Right lobe of liver (tissue), 4 donors: ENCODE data around the gene ADAMTSL2.

Source experiments
- POLR2A ChIP-seq: fragments of 450-650 bp; IDR thresholded peaks from one replicate; pipeline ENCODE4 v1.6.1; 2017; ENCODE audit warnings: antibody characterized with exemption, mild to moderate bottlenecking
- TF ChIP-seq, protein P1 (sequence below), 4 donors: fragments of 200-600 bp in 3 of 4; fragments of 450-650 bp in 1 of 4; IDR thresholded peaks; one replicate each; pipeline versions ENCODE4 v1.5.1 to v1.8.0; 2016 to 2022; ENCODE audit warnings: antibody characterized with exemption in 4 of 4, mild to moderate bottlenecking in 2 of 4
- donor health status: DM: no; HTN: no; CAD: no.
- donor health status: DM: no; HTN: no; CAD: no.
- donor health status: DM: no; HTN: yes; CAD: no.

GRCh38 chr9:133518706-133519449 is 15.6 kb upstream of the ADAMTSL2 start:
- TF ChIP-seq, protein P1, sequence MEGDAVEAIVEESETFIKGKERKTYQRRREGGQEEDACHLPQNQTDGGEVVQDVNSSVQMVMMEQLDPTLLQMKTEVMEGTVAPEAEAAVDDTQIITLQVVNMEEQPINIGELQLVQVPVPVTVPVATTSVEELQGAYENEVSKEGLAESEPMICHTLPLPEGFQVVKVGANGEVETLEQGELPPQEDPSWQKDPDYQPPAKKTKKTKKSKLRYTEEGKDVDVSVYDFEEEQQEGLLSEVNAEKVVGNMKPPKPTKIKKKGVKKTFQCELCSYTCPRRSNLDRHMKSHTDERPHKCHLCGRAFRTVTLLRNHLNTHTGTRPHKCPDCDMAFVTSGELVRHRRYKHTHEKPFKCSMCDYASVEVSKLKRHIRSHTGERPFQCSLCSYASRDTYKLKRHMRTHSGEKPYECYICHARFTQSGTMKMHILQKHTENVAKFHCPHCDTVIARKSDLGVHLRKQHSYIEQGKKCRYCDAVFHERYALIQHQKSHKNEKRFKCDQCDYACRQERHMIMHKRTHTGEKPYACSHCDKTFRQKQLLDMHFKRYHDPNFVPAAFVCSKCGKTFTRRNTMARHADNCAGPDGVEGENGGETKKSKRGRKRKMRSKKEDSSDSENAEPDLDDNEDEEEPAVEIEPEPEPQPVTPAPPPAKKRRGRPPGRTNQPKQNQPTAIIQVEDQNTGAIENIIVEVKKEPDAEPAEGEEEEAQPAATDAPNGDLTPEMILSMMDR (IDR thresholded peaks at IDR 0.05): no peak
- TF ChIP-seq POLR2A: no peak
